WI38 (cell line): ENCODE results near the gene ZNF416.

Source experiments
- H3K4me3 ChIP-seq: 2 replicates; pipeline ENCODE4 v1.5.1; 2011; ENCODE audit warnings: low read depth, mild to moderate bottlenecking, control low read depth, low read length
- CTCF ChIP-seq: IDR thresholded peaks from 2 replicates; pipeline ENCODE4 v1.5.1; 2012; ENCODE audit warnings: low read depth, mild to moderate bottlenecking, control low read depth, low read length

The ZNF416 gene

GRCh38 chr19:57578487-57579205 lies at the start of gene ZNF416:
ZNF416 (minus strand) TSS chr19:57578911; CDS start chr19:57578704, 207 bp downstream.
- TF ChIP-seq CTCF: no peak
- H3K4me3 ChIP-seq: peak within 1 kb of the TSS; percentile 91

GRCh38 chr19:57623091-57623490 lies 44.4 kb upstream of the ZNF416 start:
- TF ChIP-seq CTCF: no peak
- H3K4me3 ChIP-seq: no peak overlapping the region

- no peak for TF ChIP-seq CTCF
- H3K4me3 ChIP-seq: no peak overlapping the region
Observed at GRCh38 chr19:57620673-57621348, 42.1 kb upstream of the ZNF416 start.

- peak overlapping the region; percentile 99 for H3K4me3 ChIP-seq
- no peak for TF ChIP-seq CTCF
Observed at GRCh38 chr19:57615346-57615745, 36.6 kb upstream of the ZNF416 start.

- peak; percentile 53 for TF ChIP-seq CTCF
- peak within 1 kb of the TSS; percentile 99 for H3K4me3 ChIP-seq
Observed at GRCh38 chr19:57613941-57614743, 35.4 kb upstream of the ZNF416 start, which contains the start of gene ZNF134. ZNF134 (plus strand) TSS chr19:57614242; CDS start chr19:57619469, 5,227 bp downstream.

- TF ChIP-seq CTCF: no peak
- H3K4me3 ChIP-seq: no peak overlapping the region
Observed at GRCh38 chr19:57611113-57611512, 32.4 kb upstream of the ZNF416 start.
